ENCODE results near the gene DCLK1. TPM values are rescaled to one million over a fixed set of nuclear protein-coding genes. Genes with fewer than 3 reads are reported as not detected.

DCLK1 gene
- total and polyA plus RNA-seq, 10 of the 15 experiments (the other 5 are each of a cell fraction or from before 2014, with no cell fraction given) = not detected

DNA sequence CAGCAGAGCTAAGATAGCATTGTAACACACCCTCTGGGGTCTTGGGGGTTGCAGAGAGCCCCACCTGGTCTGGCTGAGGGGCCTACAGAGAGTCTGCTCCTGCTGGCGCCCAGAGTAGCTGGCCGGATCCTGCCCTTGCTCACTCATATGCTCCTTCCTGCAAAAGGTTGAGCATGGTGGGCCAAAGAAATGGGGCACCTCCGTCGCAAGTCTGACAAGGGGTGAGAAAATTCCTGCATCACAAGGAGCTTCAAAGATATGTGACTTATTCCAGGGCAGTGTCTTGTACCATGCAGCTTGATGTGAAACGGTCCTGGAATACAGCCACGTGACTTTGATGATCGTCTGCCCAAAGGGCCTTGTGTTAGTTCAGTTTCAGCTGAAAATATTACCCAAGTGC is 218.3 kb downstream of the DCLK1 start:
- FAIRE-seq = no peak
- Histone ChIP-seq H2AFZ (ENCODE audit: control insufficient read depth, low read depth, low read length) (no peak overlapping the region), H3K4me3 (no peak overlapping the region), H3K27ac (ENCODE audit: control insufficient read depth, insufficient read depth) (no peak overlapping the region), H3K79me2 (ENCODE audit: control insufficient read depth, insufficient read depth, low read length) (no peaks in the 10 kb centered on the region), H3K4me1 (ENCODE audit: control insufficient read depth, insufficient read depth, low read length) (no peaks in the 10 kb centered on the region), H3K9me3 (replicated peaks; ENCODE audit: control insufficient read depth, insufficient read depth, low read length) (no peaks in the 10 kb centered on the region), H4K20me1 (ENCODE audit: control insufficient read depth, insufficient read depth) (no peaks in the 10 kb centered on the region), H3K4me2 (ENCODE audit: control insufficient read depth, insufficient read depth) (no peak overlapping the region), H3K36me3 (ENCODE audit: control insufficient read depth in 2 of 2, insufficient read depth in 2 of 2, low read length in 1 of 2) (no peaks in the 10 kb centered on the region), H3K9ac (ENCODE audit: control insufficient read depth, insufficient read depth, low read length) (no peak overlapping the region), H3K27me3 (replicated peaks in 1 of 2; ENCODE audit: control insufficient read depth in 2 of 2, insufficient read depth in 2 of 2, low read length in 1 of 2) (no peaks in the 10 kb centered on the region)
- intact Hi-C loops (cut with micrococcal nuclease; ENCODE audit: unreplicated experiment) (no loop called here), in situ Hi-C loops (cut with MboI) (no loop called here)
- CTCF ChIA-PET = no interaction called here
- TF ChIP-seq RFX5 (IDR thresholded peaks at IDR 0.05; ENCODE audit: low read depth, low read length) = no peak
- TF ChIP-seq, protein P1, sequence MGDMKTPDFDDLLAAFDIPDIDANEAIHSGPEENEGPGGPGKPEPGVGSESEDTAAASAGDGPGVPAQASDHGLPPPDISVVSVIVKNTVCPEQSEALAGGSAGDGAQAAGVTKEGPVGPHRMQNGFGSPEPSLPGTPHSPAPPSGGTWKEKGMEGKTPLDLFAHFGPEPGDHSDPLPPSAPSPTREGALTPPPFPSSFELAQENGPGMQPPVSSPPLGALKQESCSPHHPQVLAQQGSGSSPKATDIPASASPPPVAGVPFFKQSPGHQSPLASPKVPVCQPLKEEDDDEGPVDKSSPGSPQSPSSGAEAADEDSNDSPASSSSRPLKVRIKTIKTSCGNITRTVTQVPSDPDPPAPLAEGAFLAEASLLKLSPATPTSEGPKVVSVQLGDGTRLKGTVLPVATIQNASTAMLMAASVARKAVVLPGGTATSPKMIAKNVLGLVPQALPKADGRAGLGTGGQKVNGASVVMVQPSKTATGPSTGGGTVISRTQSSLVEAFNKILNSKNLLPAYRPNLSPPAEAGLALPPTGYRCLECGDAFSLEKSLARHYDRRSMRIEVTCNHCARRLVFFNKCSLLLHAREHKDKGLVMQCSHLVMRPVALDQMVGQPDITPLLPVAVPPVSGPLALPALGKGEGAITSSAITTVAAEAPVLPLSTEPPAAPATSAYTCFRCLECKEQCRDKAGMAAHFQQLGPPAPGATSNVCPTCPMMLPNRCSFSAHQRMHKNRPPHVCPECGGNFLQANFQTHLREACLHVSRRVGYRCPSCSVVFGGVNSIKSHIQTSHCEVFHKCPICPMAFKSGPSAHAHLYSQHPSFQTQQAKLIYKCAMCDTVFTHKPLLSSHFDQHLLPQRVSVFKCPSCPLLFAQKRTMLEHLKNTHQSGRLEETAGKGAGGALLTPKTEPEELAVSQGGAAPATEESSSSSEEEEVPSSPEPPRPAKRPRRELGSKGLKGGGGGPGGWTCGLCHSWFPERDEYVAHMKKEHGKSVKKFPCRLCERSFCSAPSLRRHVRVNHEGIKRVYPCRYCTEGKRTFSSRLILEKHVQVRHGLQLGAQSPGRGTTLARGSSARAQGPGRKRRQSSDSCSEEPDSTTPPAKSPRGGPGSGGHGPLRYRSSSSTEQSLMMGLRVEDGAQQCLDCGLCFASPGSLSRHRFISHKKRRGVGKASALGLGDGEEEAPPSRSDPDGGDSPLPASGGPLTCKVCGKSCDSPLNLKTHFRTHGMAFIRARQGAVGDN (IDR thresholded peaks at IDR 0.05) = no peak
- no peak for TF ChIP-seq KLF5 (IDR thresholded peaks at IDR 0.05; ENCODE audit: partially characterized antibody)
- TF ChIP-seq, protein P2, sequence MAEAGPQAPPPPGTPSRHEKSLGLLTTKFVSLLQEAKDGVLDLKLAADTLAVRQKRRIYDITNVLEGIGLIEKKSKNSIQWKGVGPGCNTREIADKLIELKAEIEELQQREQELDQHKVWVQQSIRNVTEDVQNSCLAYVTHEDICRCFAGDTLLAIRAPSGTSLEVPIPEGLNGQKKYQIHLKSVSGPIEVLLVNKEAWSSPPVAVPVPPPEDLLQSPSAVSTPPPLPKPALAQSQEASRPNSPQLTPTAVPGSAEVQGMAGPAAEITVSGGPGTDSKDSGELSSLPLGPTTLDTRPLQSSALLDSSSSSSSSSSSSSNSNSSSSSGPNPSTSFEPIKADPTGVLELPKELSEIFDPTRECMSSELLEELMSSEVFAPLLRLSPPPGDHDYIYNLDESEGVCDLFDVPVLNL (IDR thresholded peaks at IDR 0.05; ENCODE audit: low read depth, low read length) = no peak
- TF ChIP-seq YBX1 (IDR thresholded peaks at IDR 0.05) = no peak
- no peak for TF ChIP-seq CBFB (IDR thresholded peaks at IDR 0.05; ENCODE audit: low read depth)
- TF ChIP-seq, protein P3, sequence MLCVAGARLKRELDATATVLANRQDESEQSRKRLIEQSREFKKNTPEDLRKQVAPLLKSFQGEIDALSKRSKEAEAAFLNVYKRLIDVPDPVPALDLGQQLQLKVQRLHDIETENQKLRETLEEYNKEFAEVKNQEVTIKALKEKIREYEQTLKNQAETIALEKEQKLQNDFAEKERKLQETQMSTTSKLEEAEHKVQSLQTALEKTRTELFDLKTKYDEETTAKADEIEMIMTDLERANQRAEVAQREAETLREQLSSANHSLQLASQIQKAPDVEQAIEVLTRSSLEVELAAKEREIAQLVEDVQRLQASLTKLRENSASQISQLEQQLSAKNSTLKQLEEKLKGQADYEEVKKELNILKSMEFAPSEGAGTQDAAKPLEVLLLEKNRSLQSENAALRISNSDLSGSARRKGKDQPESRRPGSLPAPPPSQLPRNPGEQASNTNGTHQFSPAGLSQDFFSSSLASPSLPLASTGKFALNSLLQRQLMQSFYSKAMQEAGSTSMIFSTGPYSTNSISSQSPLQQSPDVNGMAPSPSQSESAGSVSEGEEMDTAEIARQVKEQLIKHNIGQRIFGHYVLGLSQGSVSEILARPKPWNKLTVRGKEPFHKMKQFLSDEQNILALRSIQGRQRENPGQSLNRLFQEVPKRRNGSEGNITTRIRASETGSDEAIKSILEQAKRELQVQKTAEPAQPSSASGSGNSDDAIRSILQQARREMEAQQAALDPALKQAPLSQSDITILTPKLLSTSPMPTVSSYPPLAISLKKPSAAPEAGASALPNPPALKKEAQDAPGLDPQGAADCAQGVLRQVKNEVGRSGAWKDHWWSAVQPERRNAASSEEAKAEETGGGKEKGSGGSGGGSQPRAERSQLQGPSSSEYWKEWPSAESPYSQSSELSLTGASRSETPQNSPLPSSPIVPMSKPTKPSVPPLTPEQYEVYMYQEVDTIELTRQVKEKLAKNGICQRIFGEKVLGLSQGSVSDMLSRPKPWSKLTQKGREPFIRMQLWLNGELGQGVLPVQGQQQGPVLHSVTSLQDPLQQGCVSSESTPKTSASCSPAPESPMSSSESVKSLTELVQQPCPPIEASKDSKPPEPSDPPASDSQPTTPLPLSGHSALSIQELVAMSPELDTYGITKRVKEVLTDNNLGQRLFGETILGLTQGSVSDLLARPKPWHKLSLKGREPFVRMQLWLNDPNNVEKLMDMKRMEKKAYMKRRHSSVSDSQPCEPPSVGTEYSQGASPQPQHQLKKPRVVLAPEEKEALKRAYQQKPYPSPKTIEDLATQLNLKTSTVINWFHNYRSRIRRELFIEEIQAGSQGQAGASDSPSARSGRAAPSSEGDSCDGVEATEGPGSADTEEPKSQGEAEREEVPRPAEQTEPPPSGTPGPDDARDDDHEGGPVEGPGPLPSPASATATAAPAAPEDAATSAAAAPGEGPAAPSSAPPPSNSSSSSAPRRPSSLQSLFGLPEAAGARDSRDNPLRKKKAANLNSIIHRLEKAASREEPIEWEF (IDR thresholded peaks at IDR 0.05; ENCODE audit: insufficient replicate concordance, low read depth, low read length) = no peak
- no peak for TF ChIP-seq MEF2B (IDR thresholded peaks at IDR 0.05; ENCODE audit: partially characterized antibody, poor library complexity, severe bottlenecking)
- no peak for TF ChIP-seq MXI1 (IDR thresholded peaks at IDR 0.05; ENCODE audit: low read depth, low read length)
- TF ChIP-seq DPF2 (IDR thresholded peaks at IDR 0.05) = no peak
- TF ChIP-seq, protein P4, sequence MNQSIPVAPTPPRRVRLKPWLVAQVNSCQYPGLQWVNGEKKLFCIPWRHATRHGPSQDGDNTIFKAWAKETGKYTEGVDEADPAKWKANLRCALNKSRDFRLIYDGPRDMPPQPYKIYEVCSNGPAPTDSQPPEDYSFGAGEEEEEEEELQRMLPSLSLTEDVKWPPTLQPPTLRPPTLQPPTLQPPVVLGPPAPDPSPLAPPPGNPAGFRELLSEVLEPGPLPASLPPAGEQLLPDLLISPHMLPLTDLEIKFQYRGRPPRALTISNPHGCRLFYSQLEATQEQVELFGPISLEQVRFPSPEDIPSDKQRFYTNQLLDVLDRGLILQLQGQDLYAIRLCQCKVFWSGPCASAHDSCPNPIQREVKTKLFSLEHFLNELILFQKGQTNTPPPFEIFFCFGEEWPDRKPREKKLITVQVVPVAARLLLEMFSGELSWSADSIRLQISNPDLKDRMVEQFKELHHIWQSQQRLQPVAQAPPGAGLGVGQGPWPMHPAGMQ (IDR thresholded peaks at IDR 0.05; ENCODE audit: borderline replicate concordance) = no peak
- no peak for TF ChIP-seq KAT2A (conservative IDR thresholded peaks at IDR 0.05; ENCODE audit: control insufficient read depth, low read depth, low read length)
- RAD21 ChIA-PET (ENCODE audit: unreplicated experiment) = no interaction called here
- BruUV-seq (replicated peaks) = no TSS peak
- 60% methylated on average over 7 of the region's 7 CpGs for WGBS (ENCODE audit: insufficient coverage, insufficient replicate concordance, low lambda C conversion rate, missing lambda C conversion rate)
- no peak for ATAC-seq
- SMC1A ChIA-PET (ENCODE audit: uncharacterized antibody, unreplicated experiment) = no interaction called here
- DNase-seq (ENCODE audit: low read depth, low spot score) = no peak
- POLR2A ChIA-PET = no interaction called here
